HG03097 (cell line): Measurements from ENCODE around the gene ANKRD10.

Experiments used
- ATAC-seq: cut with Tn5 transposase; IDR thresholded peaks from one replicate; pipeline ENCODE4 v1.9.1; 2021; ENCODE audit not compliant: unreplicated experiment, low FRiP score

ANKRD10 gene

GRCh38 chr13:110835721-110836604 is 78.9 kb downstream of the ANKRD10 start:
- no peak for ATAC-seq

GRCh38 chr13:110834572-110834971 is 80.3 kb downstream of the ANKRD10 start:
- ATAC-seq: no peak

- no peak for ATAC-seq
Observed at GRCh38 chr13:110832531-110832930, 82.3 kb downstream of the ANKRD10 start.

- ATAC-seq: no peak
Observed at GRCh38 chr13:110832205-110832479, 82.7 kb downstream of the ANKRD10 start.

DNA sequence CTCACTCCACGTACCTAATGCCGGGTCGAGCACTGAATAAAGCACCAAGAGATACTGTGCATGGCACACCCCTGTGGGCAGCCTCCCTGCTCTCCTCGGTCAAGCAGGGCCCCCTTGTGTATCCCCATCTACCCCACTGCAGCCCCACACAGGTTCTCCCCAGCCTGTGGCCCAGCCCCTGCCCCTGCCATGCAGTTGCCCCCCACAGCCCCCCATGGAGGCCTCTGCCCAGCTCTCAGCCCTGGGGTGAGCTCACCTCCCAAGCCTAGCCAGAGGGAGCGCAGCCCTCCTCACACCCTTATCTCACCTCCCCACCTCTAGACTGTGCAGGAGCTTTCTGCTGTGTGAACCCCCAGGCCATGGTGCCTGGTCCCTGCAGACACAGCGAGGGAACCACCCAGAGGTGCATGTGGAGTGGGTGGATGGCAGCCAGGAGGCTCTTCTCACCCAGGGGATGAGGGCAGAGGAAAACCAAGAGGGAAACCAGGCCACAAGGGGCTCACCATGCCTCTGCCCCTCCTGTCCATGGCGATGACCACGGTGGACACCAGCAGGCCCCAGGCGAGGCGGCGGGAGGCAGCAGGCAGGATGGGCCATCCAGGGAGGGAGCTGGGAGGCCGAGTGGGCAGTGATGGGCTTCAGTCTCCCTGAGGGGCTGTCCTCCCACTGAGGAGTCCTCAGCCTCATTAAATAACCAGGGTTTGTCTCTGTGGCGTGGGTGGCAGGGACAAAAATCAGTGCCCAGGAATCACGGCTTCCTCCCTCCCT is 83.2 kb downstream of the ANKRD10 start:
- no peak for ATAC-seq

- no peak for ATAC-seq
Observed at GRCh38 chr13:110830800-110831371, 84.0 kb downstream of the ANKRD10 start.

GRCh38 chr13:110830331-110830730 is 84.5 kb downstream of the ANKRD10 start:
- no peak for ATAC-seq

- no peak for ATAC-seq
Observed at GRCh38 chr13:110829486-110829885, 85.4 kb downstream of the ANKRD10 start.

- ATAC-seq: no peak
Observed at GRCh38 chr13:110828705-110829104, 86.2 kb downstream of the ANKRD10 start.
